Heart left ventricle (tissue), 16 donors: ENCODE data around the gene PGS1. TPM values are rescaled to one million over a fixed set of nuclear protein-coding genes. Genes with fewer than 3 reads are reported as not detected.

Source experiments
- ATAC-seq, 4 donors: fragments of 200-7000 bp; cut with Tn5 transposase; one replicate each; pipeline ENCODE4 v1.9.1; 2020 to 2022; ENCODE audit warnings: moderate library complexity in 4 of 4, mild to moderate bottlenecking in 3 of 4, moderate number of reproducible peaks in 1 of 4
- DNase-seq, 5 donors: peaks; one replicate each; pipeline ENCODE4 v3.0.0-alpha.2; 2020
- H3K27ac ChIP-seq, 12 donors: fragments of 200-600 bp; sonication (generic) in 4 of 12; one replicate each; pipeline versions ENCODE4 v1.5.0 to v1.8.0; 2016 to 2022; ENCODE audit warnings: mild to moderate bottlenecking in 2 of 12
- H3K27me3 ChIP-seq, 9 donors: fragments of 200-600 bp; sonication (generic) in 2 of 9; one replicate each; pipeline versions ENCODE4 v1.5.1 to v1.8.0; 2016 to 2022; ENCODE audit warnings: mild to moderate bottlenecking in 3 of 9
- H3K36me3 ChIP-seq, 9 donors: fragments of 200-600 bp; sonication (generic) in 2 of 9; one replicate each; pipeline versions ENCODE4 v1.5.0 to v1.8.0; 2018 to 2022; ENCODE audit warnings: mild to moderate bottlenecking in 2 of 9
- H3K4me1 ChIP-seq, 12 donors: fragments of 200-600 bp; sonication (generic) in 4 of 12; one replicate each; pipeline versions ENCODE4 v1.5.0 to v1.8.0; 2016 to 2022; ENCODE audit warnings: mild to moderate bottlenecking in 3 of 12
- H3K4me3 ChIP-seq, 12 donors: fragments of 200-600 bp; sonication (generic) in 4 of 12; one replicate each; pipeline versions ENCODE4 v1.5.0 to v1.8.0; 2017 to 2022; ENCODE audit warnings: mild to moderate bottlenecking in 9 of 12, moderate library complexity in 4 of 12
- H3K9me3 ChIP-seq, 12 donors: fragments of 200-600 bp; sonication (generic) in 4 of 12; one replicate each; pipeline versions ENCODE4 v1.5.0 to v1.8.0; 2016 to 2022; ENCODE audit warnings: mild to moderate bottlenecking in 1 of 12
- CTCF ChIP-seq, 12 donors: fragments of 200-600 bp; sonication (generic) in 4 of 12; IDR thresholded peaks; one replicate each; pipeline versions ENCODE4 v1.5.0 to v1.8.0; 2018 to 2022; ENCODE audit warnings: antibody characterized with exemption in 12 of 12, mild to moderate bottlenecking in 5 of 12
- POLR2A ChIP-seq, 2 donors: fragments of 450-650 bp; IDR thresholded peaks; one replicate each; pipeline ENCODE4 v1.6.1; 2017; ENCODE audit warnings: antibody characterized with exemption in 2 of 2, mild to moderate bottlenecking in 2 of 2, moderate library complexity in 2 of 2
- WGBS, 4 donors: extraction: QIAGEN DNeasy Blood & Tissue Kit in 2 of 4; methylation state at CpG; one replicate each; pipeline versions ENCODE4 v1.1.5 to v1.1.7; 2013 to 2018; 5-methylcytosine and 5-hydroxymethylcytosine counted together
- intact Hi-C, 10 donors: fragments of 100-400 bp; cut with DNase I; formaldehyde crosslinking; loops; one replicate each; pipeline versions ENCODE4 v1.11.1 to v1.14.2; 2022
- polyA plus RNA-seq, 2 donors: library from polyadenylated mRNA; stranded (reverse); fragments of 200-250 nt; gene quantifications; one replicate each; pipeline ENCODE4 v1.2.3, GENCODE V29; 2013
- total RNA-seq, 9 donors: library from RNA; depleted of rRNA in 2 of 9; stranded (reverse); fragments of >200 nt in 2 of 9; fragmentation: NEBNext Ultra II Directional in 3 of 9; extraction: Animal tissue kit (Norgen Biotek cat#: 25700) in 3 of 9; gene quantifications; one replicate each; pipeline versions ENCODE4 v1.1.0 to v1.2.4, GENCODE V29; 2016 to 2023
- donor health status: ischemic (EF 13 %, LVEDD 7.1; RV severe dilation, severe dysfunction).
- donor health status: healthy with polysubstance abuse.
- donor health status: DM: no; HTN: yes; CAD: no.
- donor health status: DM: no; HTN: no; CAD: no.
- donor health status: ischemic (EF 25% LVEDD 6.9; RV normal size, moderate dysfunction).
- donor health status: ischemic (EF 25% LVEDD 5.7; RV mildly dilated, moderate dysfunction).
- donor health status: healthy.
- donor health status: DM: yes; HTN: yes; CAD: no.
- donor health status: ischemic (EF 35%, LVEDD 5.7; RV mildly dilated, moderate dysfunction).
- donor health status: nonischemic (EF 11% LVEDD 7.7; RV severe dilation, severe dysfunction).
- donor health status: DM: yes; HTN: yes; CAD: no.
- donor health status: PGD.
- donor health status: ischemic (EF 29% LVEDD 5.4; RV normal size, mild dysfunction).
- donor health status: nonischemic (EF 23%, LVEDD 6.1; RV moderate dilation, normal function).

Gene PGS1
- total and polyA plus RNA-seq, 11 donors: 11.9 to 32.8 (median 17.3) TPM

- no peak for TF ChIP-seq CTCF (IDR thresholded peaks at IDR 0.05)
- no peak for TF ChIP-seq POLR2A (IDR thresholded peaks at IDR 0.05)
- no peaks in the 10 kb centered on the region for H3K9me3 ChIP-seq
- H3K27ac ChIP-seq: no peak overlapping the region
- peaks cover 0 to 46% (median 27%) of the 10 kb centered on the region in 12 donors for H3K4me1 ChIP-seq
- peaks cover 0 to 17% (median 9%) of the 10 kb centered on the region in 9 donors for H3K36me3 ChIP-seq
- WGBS, 4 donors: 82 to 88% (median 84%) methylated on average over 7 of the region's 7 CpGs
- DNase-seq: no peak
- no peak overlapping the region for H3K4me3 ChIP-seq
- no peaks in the 10 kb centered on the region for H3K27me3 ChIP-seq
- intact Hi-C loops: loop anchor here in 4 of 10 donors (5.0 kb wide), 3 partner anchors 60 to 75 kb away; no protein-coding TSS in a partner anchor
- no peak for ATAC-seq
Measured at GRCh38 chr17:78362671-78363070, 15.8 kb upstream of the PGS1 start.

DNA sequence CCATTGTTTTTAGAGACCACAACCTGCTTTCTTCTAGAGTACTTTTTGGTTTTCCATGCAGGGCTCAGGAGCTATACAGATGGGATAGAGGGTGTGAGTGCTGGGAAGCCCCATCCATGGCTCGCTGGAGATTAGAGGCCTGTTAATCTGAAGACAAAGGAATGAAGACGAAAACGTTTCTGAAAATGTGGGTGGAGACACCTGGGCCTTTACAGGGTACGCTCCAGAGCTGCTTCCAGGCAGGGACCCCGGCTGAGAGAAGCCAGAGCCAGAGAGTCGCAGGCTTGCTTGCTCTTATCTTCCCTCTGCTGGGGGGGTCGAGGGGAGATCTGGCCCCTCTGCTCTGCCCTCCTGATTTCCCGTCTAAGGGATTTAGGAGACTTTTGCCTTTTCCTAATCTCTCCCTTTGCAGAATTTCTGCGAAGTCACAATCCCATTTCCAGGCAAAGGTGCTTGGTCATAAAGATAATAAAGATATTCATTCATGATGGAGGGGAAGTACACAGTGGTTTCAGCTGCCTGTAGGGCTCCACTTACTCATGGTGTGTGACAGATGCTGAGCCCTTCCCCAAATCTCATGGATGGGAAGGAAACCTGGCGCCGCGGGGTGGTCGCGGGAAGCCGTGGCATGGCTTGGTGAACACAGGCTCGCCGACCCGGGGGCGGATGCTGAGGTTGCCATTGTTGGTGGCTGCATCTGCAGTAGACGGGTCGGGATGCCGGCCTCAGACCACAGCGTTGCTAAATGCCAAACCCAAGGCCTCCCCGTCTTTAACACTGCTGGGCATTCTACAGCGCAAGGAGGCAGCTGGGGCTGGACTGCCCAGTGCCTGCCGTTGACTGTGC is 13.8 kb upstream of the PGS1 start:
- Histone ChIP-seq H3K4me1 (peaks cover 0 to 34% (median 16%) of the 10 kb centered on the region in 12 donors), H3K9me3 (no peaks in the 10 kb centered on the region), H3K4me3 (no peak overlapping the region), H3K27ac (peak overlapping the region in 2 of 12 donors; percentile 63 to 75), H3K36me3 (no peaks in the 10 kb centered on the region), H3K27me3 (no peaks in the 10 kb centered on the region)
- TF ChIP-seq CTCF (IDR thresholded peaks at IDR 0.05) (no peak), POLR2A (IDR thresholded peaks at IDR 0.05) (no peak)
- ATAC-seq (no peak), DNase-seq (peak in 1 of 5 donors; percentile 9)
- intact Hi-C loops: loop anchor here in 4 of 10 donors (5.0 kb wide), 3 partner anchors 58 to 77 kb away; no protein-coding TSS in a partner anchor
- WGBS, 4 donors: 74 to 92% (median 80%) methylated on average over 24 to 26 of the region's 26 CpGs

GRCh38 chr17:78365561-78366108 is 12.8 kb upstream of the PGS1 start:
- no peaks in the 10 kb centered on the region for H3K27me3 ChIP-seq
- H3K36me3 ChIP-seq: no peaks in the 10 kb centered on the region
- TF ChIP-seq POLR2A (IDR thresholded peaks at IDR 0.05) (no peak), CTCF (IDR thresholded peaks at IDR 0.05) (no peak)
- intact Hi-C loops: no loop called here
- H3K27ac ChIP-seq: peak overlapping the region in 10 of 12 donors; percentile 44 to 75 (median 64)
- peak in 3 of 4 donors; percentile 3 to 30 (median 16) for ATAC-seq
- peaks cover 0 to 30% (median 13%) of the 10 kb centered on the region in 12 donors for H3K4me1 ChIP-seq
- H3K4me3 ChIP-seq: no peak overlapping the region
- no peaks in the 10 kb centered on the region for H3K9me3 ChIP-seq
- peak in 1 of 5 donors; percentile 20 for DNase-seq
- WGBS, 4 donors: 44 to 62% (median 57%) methylated on average over 14 to 16 of the region's 16 CpGs
